GM21786 (cell line): ENCODE measurements around the gene PODXL2.
A peak's percentile ranks its signal among the peaks of the same experiment; 100 is the strongest.
"Not testable (repeated sequence)": the region's sequence is repeated elsewhere in the genome, so short reads cannot be mapped to it uniquely, and the experiment has no call there.

Source experiments
- ATAC-seq: cut with Tn5 transposase; IDR thresholded peaks from one replicate; pipeline ENCODE4 v1.9.1; 2021; ENCODE audit not compliant: unreplicated experiment

Gene PODXL2

DNA sequence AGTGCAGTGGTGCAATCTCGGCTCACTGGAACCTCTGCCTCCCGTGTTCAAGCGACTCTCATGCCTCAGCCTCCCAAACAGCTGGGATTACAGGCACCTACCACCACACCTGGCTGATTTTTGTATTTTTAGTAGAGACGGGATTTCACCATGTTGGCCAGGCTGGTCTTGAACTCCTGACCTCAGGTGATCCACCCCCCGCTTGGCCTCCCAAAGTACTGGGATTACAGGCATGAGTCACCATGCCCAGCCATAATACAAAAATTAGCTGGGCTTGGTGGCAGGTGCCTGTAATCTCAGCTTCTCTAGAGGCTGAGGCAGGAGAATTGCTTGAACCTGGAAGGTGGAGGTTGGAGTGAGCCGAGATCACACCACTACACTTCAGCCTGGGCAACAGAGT, 26.0 kb downstream of the PODXL2 start:
- not testable (repeated sequence) for ATAC-seq

DNA sequence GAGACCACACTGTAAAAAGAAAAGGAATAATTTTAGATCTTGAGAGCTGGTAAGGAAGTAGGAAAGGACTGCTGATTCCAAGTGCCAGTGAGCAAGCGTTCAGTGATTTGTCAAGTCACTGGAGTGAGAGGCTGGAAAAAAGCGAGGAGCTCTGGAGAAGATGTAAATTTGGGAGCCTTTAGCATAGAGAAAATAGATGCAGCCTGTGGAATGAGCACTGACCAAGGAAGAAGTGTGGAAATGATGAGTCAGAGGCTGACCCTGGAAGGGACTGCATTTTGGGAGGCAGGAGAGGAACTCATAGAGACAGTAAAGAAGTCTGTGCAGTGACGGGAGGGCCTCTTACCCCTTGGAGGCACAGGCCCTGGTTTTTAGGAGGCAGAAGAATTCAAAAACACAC, 26.7 kb downstream of the PODXL2 start:
- no peak for ATAC-seq

DNA sequence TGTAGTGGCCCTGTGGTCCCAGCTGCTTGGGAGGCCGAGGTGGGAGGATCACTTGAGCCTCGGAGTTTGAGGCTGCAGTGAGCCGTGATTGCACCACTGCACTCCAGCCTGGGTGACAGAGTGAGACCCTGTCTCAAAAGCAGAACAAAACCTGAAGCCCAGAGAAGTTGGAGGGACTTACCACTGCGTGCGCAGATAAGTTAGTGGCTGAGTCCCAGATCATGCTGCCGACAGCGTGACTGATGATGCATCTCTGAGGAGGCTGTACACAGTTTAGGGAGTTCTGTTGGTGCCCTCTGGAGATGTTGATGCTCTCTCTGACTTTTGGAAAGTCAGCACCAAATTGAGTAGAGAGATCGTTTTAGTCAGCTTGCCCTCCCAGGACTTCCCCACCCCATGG, 27.9 kb downstream of the PODXL2 start:
- no peak for ATAC-seq

DNA sequence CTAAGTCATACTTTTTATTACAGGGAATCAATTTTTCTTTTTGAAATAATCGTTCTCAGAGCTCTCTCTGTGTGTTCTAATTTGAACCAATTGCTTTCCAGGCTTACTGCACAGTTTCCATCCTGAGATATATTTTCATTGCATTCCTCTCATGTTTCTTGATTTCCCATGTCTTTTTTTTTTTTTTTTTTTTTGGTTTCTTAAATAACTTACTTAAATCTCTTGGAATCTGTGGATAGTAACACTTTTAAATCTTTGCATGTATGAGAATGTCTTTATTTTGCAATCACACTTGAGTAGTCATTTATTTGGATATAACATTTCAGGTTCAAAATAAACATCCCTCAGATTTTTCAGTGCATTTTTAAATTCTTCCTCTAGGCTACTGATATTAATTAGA, 29.2 kb downstream of the PODXL2 start:
- ATAC-seq: no peak

GRCh38 chr3:127660621-127661251, 31.8 kb downstream of the PODXL2 start:
- ATAC-seq: no peak

DNA sequence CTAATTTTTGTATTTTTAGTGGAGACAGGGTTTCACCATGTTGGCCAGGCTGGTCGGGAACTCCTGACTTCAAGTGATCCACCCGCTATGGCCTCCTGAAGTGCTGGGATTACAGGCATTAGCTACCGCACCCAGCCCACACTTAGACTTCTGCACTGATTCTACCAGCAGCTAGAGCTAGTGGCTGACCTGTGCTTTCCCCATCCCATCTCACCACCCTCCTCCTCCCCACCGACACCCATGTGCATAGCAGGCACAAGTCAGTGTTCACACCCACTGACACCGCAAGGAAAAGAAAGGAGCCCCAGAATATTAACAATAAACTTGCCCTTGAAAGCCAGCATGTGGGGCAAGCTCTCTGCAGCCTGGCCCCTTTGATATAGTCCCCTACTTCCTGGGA, 32.6 kb downstream of the PODXL2 start:
- ATAC-seq: no peak

GRCh38 chr3:127662001-127662469, 33.0 kb downstream of the PODXL2 start:
- ATAC-seq: no peak

GRCh38 chr3:127663151-127663550, 34.2 kb downstream of the PODXL2 start:
- ATAC-seq: no peak

DNA sequence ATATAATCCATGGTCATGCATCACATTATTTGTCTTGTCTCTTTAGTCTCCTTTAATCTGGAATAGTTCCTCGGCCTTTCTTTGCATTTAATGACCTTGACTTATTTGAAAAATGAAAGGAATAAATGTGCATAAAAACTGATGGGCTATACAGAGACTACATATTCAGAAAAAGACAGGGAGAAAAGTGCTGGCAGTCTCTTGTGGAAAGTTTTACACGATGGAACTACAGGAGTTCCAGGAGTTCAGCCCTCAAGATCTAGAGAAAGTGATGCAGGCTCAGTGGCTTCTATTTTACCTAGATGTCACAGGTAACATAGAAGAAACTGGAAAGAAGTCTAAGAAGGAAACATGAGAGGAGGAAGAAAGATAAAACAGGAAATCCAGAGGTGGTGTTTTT, 36.2 kb downstream of the PODXL2 start:
- no peak for ATAC-seq

DNA sequence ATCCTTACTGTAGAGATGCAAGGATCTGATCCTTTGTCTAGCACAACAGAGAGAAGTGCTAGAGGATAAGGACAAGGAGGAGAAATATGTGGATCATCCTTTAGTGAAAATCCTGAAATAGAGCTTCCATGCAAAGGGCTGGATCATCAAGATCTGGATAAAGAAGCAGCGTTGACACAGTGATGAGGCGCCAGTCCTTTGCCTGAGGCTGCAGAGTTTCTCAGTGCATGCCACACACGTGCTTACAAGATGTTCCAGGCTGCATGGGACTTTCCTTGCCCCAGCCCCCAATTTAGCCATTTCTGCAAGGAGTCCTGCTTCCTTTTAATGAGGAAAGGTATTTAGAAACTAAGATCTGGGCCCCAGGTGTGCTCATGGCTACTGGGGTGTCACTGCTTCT, 36.6 kb downstream of the PODXL2 start:
- no peak for ATAC-seq

- no peak for ATAC-seq
Measured at GRCh38 chr3:127666676-127667075, 37.7 kb downstream of the PODXL2 start.

- no peak for ATAC-seq
Measured at GRCh38 chr3:127667119-127667681, 38.2 kb downstream of the PODXL2 start.

DNA sequence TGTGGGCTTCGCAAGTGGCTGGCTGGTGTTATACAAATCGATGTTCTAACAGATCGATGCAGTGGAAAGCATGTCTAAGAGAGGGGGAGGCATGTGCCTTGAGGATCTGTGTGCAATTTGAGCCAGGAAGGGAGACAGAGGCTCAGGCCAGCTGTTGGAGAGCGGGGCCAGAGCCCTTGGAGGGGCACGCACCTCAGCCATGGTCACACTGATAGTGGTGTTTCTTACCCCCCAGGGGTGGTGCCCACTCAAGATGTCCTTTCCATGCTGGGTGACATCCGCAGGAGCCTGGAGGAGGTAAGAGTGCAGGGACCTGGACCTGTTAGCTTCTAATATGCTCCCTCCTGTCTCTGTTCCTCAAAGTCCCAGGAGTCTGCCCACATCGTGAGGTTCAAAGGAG, 39.9 kb downstream of the PODXL2 start:
- no peak for ATAC-seq

- no peak for ATAC-seq
Measured at GRCh38 chr3:127669541-127670228, 40.7 kb downstream of the PODXL2 start.

DNA sequence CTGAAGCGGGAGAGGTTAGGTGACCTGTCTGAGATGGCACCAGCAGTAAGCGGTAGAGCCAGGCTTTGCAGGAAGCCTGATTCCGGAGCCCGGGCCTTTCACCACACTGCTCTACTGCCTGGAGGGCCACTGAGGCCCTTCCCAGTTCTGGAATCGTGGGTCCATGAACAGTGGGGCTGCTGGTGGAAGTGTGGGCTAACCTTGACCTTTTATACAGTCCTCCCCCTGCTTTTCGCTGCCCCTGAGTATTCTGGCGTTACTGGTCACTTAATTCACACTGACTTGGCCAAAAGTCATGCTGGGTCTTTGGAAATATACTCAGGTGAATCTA, 41.2 kb downstream of the PODXL2 start:
- ATAC-seq: no peak

GRCh38 chr3:127670761-127671522, 42.0 kb downstream of the PODXL2 start:
- ATAC-seq: no peak

DNA sequence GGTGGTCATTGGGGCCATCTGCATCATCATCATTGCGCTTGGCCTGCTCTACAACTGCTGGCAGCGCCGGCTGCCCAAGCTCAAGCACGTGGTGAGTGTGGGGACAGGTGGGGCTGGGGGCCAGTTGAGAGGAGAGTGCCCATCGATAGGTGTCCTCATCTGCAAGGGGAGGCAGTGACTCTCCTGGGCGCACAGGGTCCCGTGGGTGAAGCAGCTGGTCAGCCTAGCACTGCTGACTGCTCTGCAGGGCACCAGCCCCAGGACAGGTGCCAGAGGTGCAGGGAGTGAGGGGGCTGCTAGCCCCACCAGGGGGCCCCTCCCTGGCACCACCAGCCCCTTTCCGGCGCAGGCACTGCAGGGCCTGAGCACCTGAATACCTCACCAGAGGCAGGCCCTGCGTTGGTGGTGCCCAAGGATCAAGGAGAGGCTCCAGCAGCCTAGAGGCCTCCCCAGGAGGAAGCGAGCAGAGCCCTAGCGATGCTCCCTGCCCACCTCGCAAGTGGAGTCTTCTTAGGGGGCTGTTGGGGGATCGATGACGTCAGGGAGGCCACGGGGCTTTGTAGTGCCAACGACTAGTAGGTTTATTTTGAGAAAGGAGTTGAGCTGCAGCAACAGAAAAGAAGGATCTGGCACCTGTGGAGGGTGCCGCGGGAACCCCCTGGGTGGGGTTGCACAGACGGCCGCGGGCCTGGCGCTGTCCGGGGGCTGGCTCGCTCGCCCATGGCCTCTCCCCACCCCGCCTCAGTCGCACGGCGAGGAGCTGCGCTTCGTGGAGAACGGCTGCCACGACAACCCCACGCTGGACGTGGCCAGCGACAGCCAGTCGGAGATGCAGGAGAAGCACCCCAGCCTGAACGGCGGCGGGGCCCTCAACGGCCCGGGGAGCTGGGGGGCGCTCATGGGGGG, 42.8 kb downstream of the PODXL2 start:
- ATAC-seq: peak; percentile 19

GRCh38 chr3:127672429-127673190, 43.6 kb downstream of the PODXL2 start, which contains the start of gene ABTB1:
ABTB1 (plus strand) TSS chr3:127672952; CDS start chr3:127673026, 74 bp downstream.
- peak; percentile 73 for ATAC-seq

DNA sequence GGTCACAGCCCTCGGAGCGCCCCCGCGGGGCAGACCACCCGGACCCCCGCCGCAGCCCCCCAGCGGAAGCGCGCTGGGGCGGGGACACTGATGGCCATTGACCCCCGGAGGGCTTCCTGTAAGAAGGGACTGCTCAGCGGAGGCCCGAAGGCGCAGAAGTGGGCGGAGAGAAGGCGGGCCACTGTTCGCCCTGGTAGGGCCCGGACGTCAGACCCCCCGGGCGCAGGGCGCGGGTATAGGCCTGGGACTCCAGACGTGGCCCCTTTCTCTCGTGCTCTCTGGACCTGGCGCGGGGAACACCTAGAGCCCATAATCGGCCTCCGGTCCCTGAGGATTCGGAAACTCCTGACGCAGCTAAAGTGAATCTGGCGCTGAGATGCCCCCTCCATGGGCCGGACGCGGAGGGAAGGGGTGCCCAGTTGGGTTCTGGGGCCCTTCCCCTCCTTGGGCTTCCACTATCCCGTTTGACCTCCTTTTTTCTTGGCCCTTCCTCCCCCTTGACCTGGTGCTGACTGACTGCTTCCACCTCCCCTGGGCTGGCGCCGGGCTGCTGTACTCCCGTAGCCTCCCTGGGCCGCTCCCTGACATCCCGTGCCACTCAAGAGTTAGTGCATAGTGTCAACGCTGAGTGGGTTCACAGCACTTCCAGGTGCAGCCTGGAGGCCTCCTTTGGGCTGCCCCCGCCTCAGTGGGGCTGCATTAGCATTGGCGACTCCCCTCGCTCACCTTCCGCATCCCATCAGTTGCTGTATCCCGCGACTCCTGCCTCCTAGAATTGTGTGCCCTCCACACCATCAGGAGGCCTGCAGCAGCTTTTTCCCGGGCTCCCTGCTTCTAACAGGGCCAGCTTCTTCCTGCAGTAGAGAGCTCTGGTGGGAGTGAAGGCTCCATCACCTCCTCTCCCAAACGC, 44.5 kb downstream of the PODXL2 start:
- ATAC-seq: peak; percentile 26
